Nephron (organoid): ENCODE results near the gene PDE4D.
A peak's percentile ranks its signal among the peaks of the same experiment; 100 is the strongest.

ENCODE experiments used
- H3K27ac Mint-ChIP-seq, 3 experiments: 2 replicates each; pipeline ENCODE4 v1.8.0; 2020; ENCODE audit warnings: mixed read lengths in 3 of 3, mild to moderate bottlenecking in 2 of 3, moderate library complexity in 1 of 3
- H3K27me3 Mint-ChIP-seq: 2 replicates; pipeline ENCODE4 v1.8.0; 2021; ENCODE audit warnings: low read depth, mild to moderate bottlenecking, moderate library complexity, mixed read lengths
- H3K36me3 Mint-ChIP-seq: 2 replicates; pipeline ENCODE4 v1.8.0; 2020; ENCODE audit warnings: low read depth, mixed read lengths
- H3K4me1 Mint-ChIP-seq: 2 replicates; pipeline ENCODE4 v1.8.0; 2020; ENCODE audit warnings: mixed read lengths
- H3K4me3 Mint-ChIP-seq, 3 experiments: 2 replicates each; pipeline ENCODE4 v1.8.0; 2020; ENCODE audit warnings: mild to moderate bottlenecking in 3 of 3, mixed read lengths in 3 of 3, moderate library complexity in 2 of 3
- H3K9me3 Mint-ChIP-seq: 2 replicates; pipeline ENCODE4 v1.8.0; 2020; ENCODE audit warnings: mixed read lengths
- TF ChIP-seq, protein P1 (sequence below), 3 experiments: fragments of 200-600 bp; sonication (generic); IDR thresholded peaks; one replicate each; pipeline ENCODE4 v1.5.0; 2021; ENCODE audit warnings: antibody characterized with exemption in 3 of 3; ENCODE audit not compliant: unreplicated experiment in 3 of 3

Gene PDE4D

GRCh38 chr5:59637884-59638580, 255.5 kb downstream of the PDE4D start:
- Mint-ChIP-seq H3K9me3 (peaks cover 25% of the 10 kb centered on the region), H3K4me1 (peaks cover 26% of the 10 kb centered on the region), H3K4me3 (no peak overlapping the region), H3K27me3 (no peaks in the 10 kb centered on the region), H3K27ac (peak overlapping the region in 1 of 3 experiments; percentile 29), H3K36me3 (peaks cover 9% of the 10 kb centered on the region)
- TF ChIP-seq, protein P1, sequence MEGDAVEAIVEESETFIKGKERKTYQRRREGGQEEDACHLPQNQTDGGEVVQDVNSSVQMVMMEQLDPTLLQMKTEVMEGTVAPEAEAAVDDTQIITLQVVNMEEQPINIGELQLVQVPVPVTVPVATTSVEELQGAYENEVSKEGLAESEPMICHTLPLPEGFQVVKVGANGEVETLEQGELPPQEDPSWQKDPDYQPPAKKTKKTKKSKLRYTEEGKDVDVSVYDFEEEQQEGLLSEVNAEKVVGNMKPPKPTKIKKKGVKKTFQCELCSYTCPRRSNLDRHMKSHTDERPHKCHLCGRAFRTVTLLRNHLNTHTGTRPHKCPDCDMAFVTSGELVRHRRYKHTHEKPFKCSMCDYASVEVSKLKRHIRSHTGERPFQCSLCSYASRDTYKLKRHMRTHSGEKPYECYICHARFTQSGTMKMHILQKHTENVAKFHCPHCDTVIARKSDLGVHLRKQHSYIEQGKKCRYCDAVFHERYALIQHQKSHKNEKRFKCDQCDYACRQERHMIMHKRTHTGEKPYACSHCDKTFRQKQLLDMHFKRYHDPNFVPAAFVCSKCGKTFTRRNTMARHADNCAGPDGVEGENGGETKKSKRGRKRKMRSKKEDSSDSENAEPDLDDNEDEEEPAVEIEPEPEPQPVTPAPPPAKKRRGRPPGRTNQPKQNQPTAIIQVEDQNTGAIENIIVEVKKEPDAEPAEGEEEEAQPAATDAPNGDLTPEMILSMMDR (IDR thresholded peaks at IDR 0.05; ENCODE audit: unreplicated experiment in 3 of 3): no peak

DNA sequence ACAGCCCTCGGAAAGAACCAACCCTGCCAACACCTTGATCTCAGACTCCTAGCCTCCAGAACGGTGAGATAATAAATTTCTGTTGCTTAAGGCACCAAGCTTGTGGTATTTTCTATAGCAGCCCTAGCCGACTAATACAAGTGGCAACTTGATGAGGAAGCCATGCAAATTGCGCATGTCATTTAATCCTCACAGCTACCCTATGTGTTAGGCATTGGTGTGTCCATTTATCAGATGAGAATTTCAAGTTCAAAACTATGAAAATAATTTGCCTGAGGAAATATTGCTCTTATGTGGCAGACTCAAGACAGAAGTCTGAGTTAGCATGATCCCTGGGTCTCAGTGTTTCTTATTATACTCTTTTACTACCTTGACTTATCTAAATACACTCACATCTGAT, 264.0 kb downstream of the PDE4D start:
- no peak overlapping the region for H3K4me3 Mint-ChIP-seq
- peaks cover 23% of the 10 kb centered on the region for H3K9me3 Mint-ChIP-seq
- peaks cover 9% of the 10 kb centered on the region for H3K36me3 Mint-ChIP-seq
- H3K27ac Mint-ChIP-seq: no peak overlapping the region
- TF ChIP-seq, protein P1 (IDR thresholded peaks at IDR 0.05; ENCODE audit: unreplicated experiment in 3 of 3): no peak
- no peaks in the 10 kb centered on the region for H3K27me3 Mint-ChIP-seq
- H3K4me1 Mint-ChIP-seq: no peaks in the 10 kb centered on the region

GRCh38 chr5:59628062-59628828, 265.3 kb downstream of the PDE4D start:
- no peaks in the 10 kb centered on the region for H3K4me1 Mint-ChIP-seq
- H3K4me3 Mint-ChIP-seq: no peak overlapping the region
- H3K36me3 Mint-ChIP-seq: peaks cover 9% of the 10 kb centered on the region
- TF ChIP-seq, protein P1 (IDR thresholded peaks at IDR 0.05; ENCODE audit: unreplicated experiment in 3 of 3): no peak
- no peaks in the 10 kb centered on the region for H3K27me3 Mint-ChIP-seq
- no peak overlapping the region for H3K27ac Mint-ChIP-seq
- peaks cover 11% of the 10 kb centered on the region for H3K9me3 Mint-ChIP-seq

- Mint-ChIP-seq H3K27ac (no peak overlapping the region), H3K9me3 (peaks cover 3% of the 10 kb centered on the region), H3K4me3 (no peak overlapping the region), H3K27me3 (no peaks in the 10 kb centered on the region), H3K36me3 (no peaks in the 10 kb centered on the region), H3K4me1 (no peaks in the 10 kb centered on the region)
- TF ChIP-seq, protein P1 (IDR thresholded peaks at IDR 0.05; ENCODE audit: unreplicated experiment in 3 of 3): no peak
Observed at GRCh38 chr5:59624898-59625297, 268.6 kb downstream of the PDE4D start.

GRCh38 chr5:59622848-59623247, 270.7 kb downstream of the PDE4D start:
- no peaks in the 10 kb centered on the region for H3K9me3 Mint-ChIP-seq
- no peaks in the 10 kb centered on the region for H3K27me3 Mint-ChIP-seq
- no peaks in the 10 kb centered on the region for H3K4me1 Mint-ChIP-seq
- no peak overlapping the region for H3K27ac Mint-ChIP-seq
- no peak overlapping the region for H3K4me3 Mint-ChIP-seq
- TF ChIP-seq, protein P1 (IDR thresholded peaks at IDR 0.05; ENCODE audit: unreplicated experiment in 3 of 3): no peak
- H3K36me3 Mint-ChIP-seq: no peaks in the 10 kb centered on the region
